ENCODE results near the gene FCN2. TPM values are rescaled to one million over a fixed set of nuclear protein-coding genes. Genes with fewer than 3 reads are reported as not detected.

The FCN2 gene
- total RNA-seq, 1 donor from 2014 or later, result not detected

GRCh38 chr9:134912126-134912840 is 31.7 kb downstream of the FCN2 start:
- no peak for DNase-seq

GRCh38 chr9:134913041-134913712 is 32.6 kb downstream of the FCN2 start:
- no peak for DNase-seq

- DNase-seq, result no peak
Measured at GRCh38 chr9:134913713-134914500, 33.3 kb downstream of the FCN2 start.

GRCh38 chr9:134914501-134914834 is 33.9 kb downstream of the FCN2 start:
- no peak for DNase-seq

GRCh38 chr9:134915046-134915985 is 34.7 kb downstream of the FCN2 start:
- DNase-seq, result no peak

- DNase-seq, result no peak
Measured at GRCh38 chr9:134916161-134916665, 35.6 kb downstream of the FCN2 start.

GRCh38 chr9:134917431-134918373 is 37.1 kb downstream of the FCN2 start, which contains the start of gene FCN1:
Gene FCN1 (minus strand): TSS chr9:134917912. CDS start chr9:134917871, 41 bp downstream.
- no peak for DNase-seq

- no peak for DNase-seq
Measured at GRCh38 chr9:134918646-134919045, 38.0 kb downstream of the FCN2 start.

GRCh38 chr9:134919303-134919702 is 38.7 kb downstream of the FCN2 start:
- DNase-seq, result no peak

GRCh38 chr9:134922066-134922931 is 41.7 kb downstream of the FCN2 start:
- no peak for DNase-seq

- DNase-seq, result no peak
Measured at GRCh38 chr9:134922932-134923240, 42.3 kb downstream of the FCN2 start.

GRCh38 chr9:134923466-134923865 is 42.9 kb downstream of the FCN2 start:
- DNase-seq, result no peak

GRCh38 chr9:134925011-134925511 is 44.5 kb downstream of the FCN2 start:
- no peak for DNase-seq

- no peak for DNase-seq
Measured at GRCh38 chr9:134928436-134929192, 48.0 kb downstream of the FCN2 start.

- DNase-seq, result no peak
Measured at GRCh38 chr9:134929193-134930158, 48.9 kb downstream of the FCN2 start.

- no peak for DNase-seq
Measured at GRCh38 chr9:134930398-134930797, 49.8 kb downstream of the FCN2 start.

GRCh38 chr9:134932171-134932570 is 51.6 kb downstream of the FCN2 start:
- no peak for DNase-seq

- DNase-seq, result no peak
Measured at GRCh38 chr9:134932606-134933005, 52.0 kb downstream of the FCN2 start.

All from occipital lobe (tissue), 2 donors.